ENCODE measurements around the gene TLX2.

TLX2 gene

DNA sequence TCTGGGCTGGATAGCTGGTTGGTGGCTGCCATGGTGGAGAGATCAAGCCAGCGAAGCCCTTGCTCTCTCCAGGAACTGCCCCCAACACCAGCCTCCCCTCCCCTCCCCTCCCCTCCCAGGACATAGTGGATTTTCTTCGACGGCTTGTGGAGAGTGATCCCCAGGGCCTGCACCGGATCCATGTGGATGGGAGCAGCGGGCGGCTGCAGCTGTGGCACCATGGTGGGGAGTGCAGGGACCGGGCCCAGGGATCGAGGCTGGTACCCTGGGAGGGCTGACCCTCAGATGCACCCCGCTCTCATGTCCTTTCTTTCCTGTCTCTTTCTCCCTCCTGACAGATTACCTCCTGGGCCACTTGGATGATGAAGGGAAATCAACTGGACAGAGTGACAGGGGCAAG lies 24.3 kb upstream of the TLX2 start:
- Mint-ChIP-seq H3K4me1 (peaks cover 3% of the 10 kb centered on the region), H3K4me3 (no peak overlapping the region), H3K36me3 (peaks cover 11% of the 10 kb centered on the region), H3K9me3 (no peaks in the 10 kb centered on the region), H3K27ac (no peak overlapping the region), H3K27me3 (no peaks in the 10 kb centered on the region)

DNA sequence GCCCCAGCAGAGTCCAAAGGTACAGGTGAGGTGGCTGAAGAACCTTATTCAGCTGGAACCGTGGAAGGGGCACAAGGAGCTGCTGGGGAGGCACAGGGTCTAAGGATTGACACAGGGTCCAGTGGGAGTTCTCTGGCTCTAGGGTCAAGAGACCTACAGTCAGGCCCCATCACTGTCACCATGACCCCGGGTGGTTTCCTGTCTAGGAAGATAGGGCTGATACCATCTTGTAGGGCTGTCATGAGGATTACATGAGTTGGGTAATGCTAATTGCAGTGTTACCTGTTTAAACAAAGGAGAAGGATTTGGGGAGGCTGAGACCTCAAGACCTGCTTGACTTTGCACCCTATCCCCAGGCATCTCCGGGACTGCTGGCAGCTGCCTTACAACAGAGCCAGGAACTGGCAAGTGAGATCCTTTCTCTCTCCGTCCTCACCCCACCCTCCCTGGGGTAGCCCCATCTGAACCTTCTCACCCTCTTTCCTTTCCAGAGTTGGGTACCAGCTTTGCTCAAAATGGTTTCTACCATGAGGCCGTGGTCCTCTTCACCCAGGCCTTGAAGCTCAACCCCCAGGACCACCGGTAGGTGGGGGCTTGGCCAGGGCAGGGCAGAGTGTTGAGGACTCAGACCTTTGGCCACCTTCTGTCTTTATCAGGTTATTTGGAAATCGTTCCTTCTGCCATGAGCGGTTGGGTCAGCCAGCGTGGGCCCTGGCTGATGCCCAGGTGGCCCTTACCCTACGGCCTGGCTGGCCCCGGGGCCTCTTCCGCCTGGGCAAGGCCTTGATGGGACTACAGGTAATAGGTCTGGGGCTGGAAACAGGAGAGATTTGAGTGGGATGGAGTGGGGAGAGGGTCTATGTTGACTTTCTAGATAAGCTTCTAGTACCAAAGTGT lies 22.4 kb upstream of the TLX2 start:
- no peak overlapping the region for H3K27ac Mint-ChIP-seq
- no peak overlapping the region for H3K4me3 Mint-ChIP-seq

GRCh38 chr2:74493546-74493945 lies 20.7 kb upstream of the TLX2 start:
- Mint-ChIP-seq H3K36me3 (peaks cover 7% of the 10 kb centered on the region), H3K9me3 (no peaks in the 10 kb centered on the region), H3K4me1 (peaks cover 11% of the 10 kb centered on the region), H3K4me3 (no peak overlapping the region), H3K27ac (no peak overlapping the region), H3K27me3 (peaks cover 5% of the 10 kb centered on the region)

More for the DNA sequence above, 22.4 kb upstream of the TLX2 start:
- H3K36me3 Mint-ChIP-seq: peaks cover 7% of the 10 kb centered on the region
- H3K27me3 Mint-ChIP-seq: no peaks in the 10 kb centered on the region
- H3K9me3 Mint-ChIP-seq: no peaks in the 10 kb centered on the region
- H3K4me1 Mint-ChIP-seq: peaks cover 1% of the 10 kb centered on the region

- Mint-ChIP-seq H3K36me3 (peaks cover 7% of the 10 kb centered on the region), H3K4me3 (no peak overlapping the region), H3K27me3 (peaks cover 13% of the 10 kb centered on the region), H3K27ac (no peak overlapping the region), H3K4me1 (peaks cover 19% of the 10 kb centered on the region), H3K9me3 (no peaks in the 10 kb centered on the region)
These were observed 18.8 kb upstream of the TLX2 start for GRCh38 chr2:74495440-74495839.

GRCh38 chr2:74496997-74497776 lies 17.1 kb upstream of the TLX2 start:
- H3K4me3 Mint-ChIP-seq: peak overlapping the region; percentile 82
- H3K27ac Mint-ChIP-seq: no peak overlapping the region
- peaks cover 23% of the 10 kb centered on the region for H3K27me3 Mint-ChIP-seq
- H3K36me3 Mint-ChIP-seq: peaks cover 7% of the 10 kb centered on the region
- peaks cover 24% of the 10 kb centered on the region for H3K4me1 Mint-ChIP-seq
- H3K9me3 Mint-ChIP-seq: no peaks in the 10 kb centered on the region

- Mint-ChIP-seq H3K27me3 (peaks cover 29% of the 10 kb centered on the region), H3K4me1 (peaks cover 31% of the 10 kb centered on the region), H3K27ac (peak overlapping the region; percentile 5), H3K36me3 (peaks cover 7% of the 10 kb centered on the region), H3K9me3 (no peaks in the 10 kb centered on the region), H3K4me3 (peak overlapping the region; percentile 82)
These were observed 16.3 kb upstream of the TLX2 start for GRCh38 chr2:74497777-74498499.

DNA sequence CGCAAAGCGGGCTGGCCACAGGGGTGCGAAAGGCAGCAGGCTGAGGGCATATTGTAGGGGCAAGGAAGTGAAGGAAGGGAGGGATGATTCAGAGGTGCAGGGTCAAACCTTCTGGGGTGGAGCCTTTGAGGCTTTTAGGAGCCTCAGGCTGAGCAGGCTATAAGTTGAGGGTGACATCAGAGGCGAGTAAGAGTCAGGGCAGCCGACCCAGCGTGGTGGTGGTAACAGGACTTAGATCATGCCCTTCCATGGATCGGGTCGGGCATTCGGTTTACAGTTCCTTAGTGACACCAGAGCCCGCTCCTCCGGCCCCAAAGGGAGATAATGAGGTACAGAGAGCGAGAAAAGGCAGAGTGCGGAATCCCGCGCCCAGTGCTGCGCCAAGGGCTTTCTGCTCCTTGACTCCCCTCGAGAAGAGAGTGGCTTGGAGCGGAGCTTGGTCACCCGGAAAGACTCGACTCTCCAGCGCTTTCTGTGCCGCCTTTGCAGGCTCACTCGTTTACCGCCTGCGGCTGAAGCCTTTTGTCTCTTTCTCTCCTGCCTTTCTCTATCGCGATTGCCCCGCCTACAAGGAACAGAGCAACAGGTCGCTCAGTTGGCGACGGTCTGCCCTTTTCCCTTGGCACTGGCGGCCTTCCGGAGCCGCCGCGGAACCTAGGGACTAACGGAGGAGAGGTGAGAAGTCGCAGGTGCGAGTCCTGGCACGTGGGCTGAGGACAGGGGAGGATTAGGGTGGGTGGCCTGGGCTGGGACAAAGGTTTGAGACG lies 15.6 kb upstream of the TLX2 start:
- H3K9me3 Mint-ChIP-seq: no peaks in the 10 kb centered on the region
- peaks cover 37% of the 10 kb centered on the region for H3K4me1 Mint-ChIP-seq
- H3K36me3 Mint-ChIP-seq: peaks cover 6% of the 10 kb centered on the region
- peak overlapping the region; percentile 82 for H3K4me3 Mint-ChIP-seq
- H3K27ac Mint-ChIP-seq: peak overlapping the region; percentile 8
- peaks cover 32% of the 10 kb centered on the region for H3K27me3 Mint-ChIP-seq

- Mint-ChIP-seq H3K27me3 (peaks cover 37% of the 10 kb centered on the region), H3K4me1 (peaks cover 44% of the 10 kb centered on the region), H3K27ac (peak within 1 kb of the TSS; percentile 8), H3K36me3 (peaks cover 3% of the 10 kb centered on the region), H3K4me3 (peak within 1 kb of the TSS; percentile 82), H3K9me3 (no peaks in the 10 kb centered on the region)
These were observed 14.8 kb upstream of the TLX2 start, which contains the start of gene LBX2 for GRCh38 chr2:74499267-74499939. Gene LBX2 (minus strand): TSS chr2:74499603. CDS start chr2:74499537, 66 bp downstream.

GRCh38 chr2:74499940-74500577 lies 14.2 kb upstream of the TLX2 start:
- H3K9me3 Mint-ChIP-seq: no peaks in the 10 kb centered on the region
- peaks cover 49% of the 10 kb centered on the region for H3K4me1 Mint-ChIP-seq
- peaks cover 9% of the 10 kb centered on the region for H3K36me3 Mint-ChIP-seq
- H3K27ac Mint-ChIP-seq: no peak overlapping the region
- H3K4me3 Mint-ChIP-seq: peak overlapping the region; percentile 4
- peaks cover 41% of the 10 kb centered on the region for H3K27me3 Mint-ChIP-seq

- H3K4me3 Mint-ChIP-seq: no peak overlapping the region
- H3K27ac Mint-ChIP-seq: no peak overlapping the region
- peaks cover 49% of the 10 kb centered on the region for H3K4me1 Mint-ChIP-seq
- no peaks in the 10 kb centered on the region for H3K9me3 Mint-ChIP-seq
- H3K27me3 Mint-ChIP-seq: peaks cover 43% of the 10 kb centered on the region
- H3K36me3 Mint-ChIP-seq: peaks cover 13% of the 10 kb centered on the region
These were observed 13.7 kb upstream of the TLX2 start for GRCh38 chr2:74500578-74500946.

DNA sequence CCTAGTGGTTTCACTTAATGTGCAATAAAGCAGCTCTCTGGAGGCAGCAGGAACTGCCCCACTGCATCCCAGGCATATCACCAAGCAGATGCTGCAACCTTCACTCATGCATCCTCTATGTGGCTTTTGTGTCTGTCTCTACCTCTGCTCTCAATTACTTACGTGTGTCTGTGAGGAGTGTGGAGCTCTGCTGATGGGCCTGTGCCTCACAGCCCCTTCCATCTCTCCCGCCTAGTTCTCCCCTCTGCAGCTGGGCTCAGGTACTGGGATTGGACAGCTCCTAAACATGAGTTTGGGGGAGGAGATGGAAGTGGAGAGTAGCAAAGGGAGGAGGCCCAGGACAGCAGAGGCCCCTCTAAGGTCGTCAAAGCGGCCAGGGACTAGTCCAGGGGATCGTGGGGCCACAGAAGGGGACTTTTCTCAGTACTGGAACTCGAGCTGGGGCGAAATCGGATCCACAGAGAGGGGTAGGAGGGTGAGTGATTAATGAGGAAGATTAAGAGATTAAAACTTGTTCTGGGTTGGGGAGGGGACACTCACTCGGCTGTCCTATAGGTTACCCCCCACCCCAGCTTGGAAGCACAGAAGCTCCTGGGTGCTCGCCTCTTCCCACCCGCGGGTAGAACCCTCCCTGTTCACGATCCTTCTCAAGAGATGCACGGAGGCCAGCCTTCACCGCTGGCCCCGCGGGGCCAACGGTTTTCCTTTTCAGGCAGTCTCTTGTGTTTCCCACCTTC lies 12.7 kb upstream of the TLX2 start:
- H3K36me3 Mint-ChIP-seq: peaks cover 14% of the 10 kb centered on the region
- H3K27me3 Mint-ChIP-seq: peaks cover 44% of the 10 kb centered on the region
- H3K4me3 Mint-ChIP-seq: peak overlapping the region; percentile 73
- H3K4me1 Mint-ChIP-seq: peaks cover 51% of the 10 kb centered on the region
- H3K9me3 Mint-ChIP-seq: no peaks in the 10 kb centered on the region
- no peak overlapping the region for H3K27ac Mint-ChIP-seq

- H3K4me1 Mint-ChIP-seq: peaks cover 58% of the 10 kb centered on the region
- H3K9me3 Mint-ChIP-seq: no peaks in the 10 kb centered on the region
- peak overlapping the region; percentile 35 for H3K27ac Mint-ChIP-seq
- H3K36me3 Mint-ChIP-seq: peaks cover 18% of the 10 kb centered on the region
- peaks cover 47% of the 10 kb centered on the region for H3K27me3 Mint-ChIP-seq
- peak overlapping the region; percentile 73 for H3K4me3 Mint-ChIP-seq
These were observed 12.0 kb upstream of the TLX2 start for GRCh38 chr2:74502147-74502719.

GRCh38 chr2:74502720-74503505 lies 11.3 kb upstream of the TLX2 start:
- peaks cover 45% of the 10 kb centered on the region for H3K27me3 Mint-ChIP-seq
- H3K4me1 Mint-ChIP-seq: peaks cover 57% of the 10 kb centered on the region
- H3K27ac Mint-ChIP-seq: no peak overlapping the region
- peak overlapping the region; percentile 73 for H3K4me3 Mint-ChIP-seq
- no peaks in the 10 kb centered on the region for H3K9me3 Mint-ChIP-seq
- H3K36me3 Mint-ChIP-seq: peaks cover 18% of the 10 kb centered on the region

Measured in activated naive CD4-positive, alpha-beta T cell treated with anti-CD3 and anti-CD28 coated beads, Interleukin-2, amount 50 U/mL, for 24 hours (primary cell).